ENCODE data around the gene MEAF6.

- TF ChIP-seq CTCF (conservative IDR thresholded peaks at IDR 0.05 in 1 of 2, IDR thresholded peaks at IDR 0.05 in 1 of 2; ENCODE audit: extremely low read depth in 1 of 2, insufficient read depth in 1 of 2, low read depth in 1 of 2, low read length in 2 of 2) (no peak), EZH2 (IDR thresholded peaks at IDR 0.05; ENCODE audit: borderline replicate concordance, low read length) (no peak)
Observed at GRCh38 chr1:37487619-37487984, 27.0 kb downstream of the MEAF6 start.

Data from mammary epithelial cell (primary cell).